Tibial artery (tissue), 4 donors: ENCODE data around the gene ACAP3.

Experiments used
- DNase-seq, 2 donors: peaks; one replicate each; pipeline ENCODE4 v3.0.0-alpha.2; 2019
- H3K27ac ChIP-seq, 2 donors: fragments of 200-600 bp; sonication (generic) in 1 of 2; 1 replicate in 1 of 2; 2 replicates in 1 of 2; pipeline ENCODE4 v1.5.1; 2018 to 2019; ENCODE audit warnings: mild to moderate bottlenecking in 1 of 2
- H3K27me3 ChIP-seq, 2 donors: fragments of 200-600 bp; sonication (generic) in 1 of 2; one replicate each; pipeline versions ENCODE4 v1.5.1 to v1.6.0; 2016 to 2019
- H3K36me3 ChIP-seq, 3 donors: fragments of 200-600 bp; sonication (generic) in 2 of 3; one replicate each; pipeline ENCODE4 v1.5.1; 2016 to 2019; ENCODE audit warnings: mild to moderate bottlenecking in 2 of 3
- H3K4me1 ChIP-seq, 4 donors: fragments of 200-600 bp; sonication (generic) in 2 of 4; 1 replicate in 3 of 4; 2 replicates in 1 of 4; pipeline ENCODE4 v1.5.1; 2016 to 2019
- H3K4me3 ChIP-seq, 2 donors: fragments of 200-600 bp; sonication (generic) in 1 of 2; 1 replicate in 1 of 2; 2 replicates in 1 of 2; pipeline ENCODE4 v1.5.1; 2018 to 2019; ENCODE audit warnings: mild to moderate bottlenecking in 2 of 2
- H3K9me3 ChIP-seq, 3 donors: fragments of 200-600 bp; sonication (generic) in 1 of 3; one replicate each; pipeline ENCODE4 v1.5.1; 2016 to 2019
- CTCF ChIP-seq, 2 experiments: fragments of 200-600 bp in 1 of 2; fragments of 450-650 bp in 1 of 2; IDR thresholded peaks; one replicate each; pipeline ENCODE4 v1.5.1; 2017 to 2019; ENCODE audit warnings: antibody characterized with exemption in 2 of 2, mild to moderate bottlenecking in 1 of 2, moderate library complexity in 1 of 2
- intact Hi-C: fragments of 100-400 bp; cut with DNase I; formaldehyde crosslinking; loops from one replicate; pipeline ENCODE4 v1.15.0; 2023; ENCODE audit warnings: low total_unique reads

ACAP3 gene

DNA sequence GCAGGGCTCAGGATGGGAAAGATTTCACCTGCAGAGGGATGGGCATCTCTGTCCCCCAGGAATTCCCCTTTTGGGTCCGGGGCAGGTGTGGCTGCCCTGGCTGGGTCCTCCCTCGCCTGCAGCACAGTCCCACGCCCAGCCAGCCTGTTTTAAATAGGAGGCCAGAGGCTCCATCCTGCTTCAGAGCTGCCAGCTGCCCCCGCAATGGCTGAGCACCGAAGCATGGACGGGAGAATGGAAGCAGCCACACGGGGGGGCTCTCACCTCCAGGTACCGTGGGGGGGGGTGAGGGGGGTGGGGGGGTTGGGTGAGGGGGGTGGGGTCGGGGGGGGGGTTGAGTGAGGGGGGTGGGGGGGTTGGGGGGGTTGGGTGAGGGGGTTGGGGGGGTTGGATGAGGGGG, 23.9 kb downstream of the ACAP3 start:
- intact Hi-C loops: no loop called here
- peaks cover 0 to 42% of the 10 kb centered on the region in 2 donors for H3K27me3 ChIP-seq
- H3K9me3 ChIP-seq: no peaks in the 10 kb centered on the region
- no peak overlapping the region for H3K4me3 ChIP-seq
- DNase-seq: no peak
- no peak overlapping the region for H3K27ac ChIP-seq
- H3K4me1 ChIP-seq: peaks cover 0 to 13% (median 0%) of the 10 kb centered on the region in 4 donors
- no peaks in the 10 kb centered on the region for H3K36me3 ChIP-seq
- no peak for TF ChIP-seq CTCF (IDR thresholded peaks at IDR 0.05)

DNA sequence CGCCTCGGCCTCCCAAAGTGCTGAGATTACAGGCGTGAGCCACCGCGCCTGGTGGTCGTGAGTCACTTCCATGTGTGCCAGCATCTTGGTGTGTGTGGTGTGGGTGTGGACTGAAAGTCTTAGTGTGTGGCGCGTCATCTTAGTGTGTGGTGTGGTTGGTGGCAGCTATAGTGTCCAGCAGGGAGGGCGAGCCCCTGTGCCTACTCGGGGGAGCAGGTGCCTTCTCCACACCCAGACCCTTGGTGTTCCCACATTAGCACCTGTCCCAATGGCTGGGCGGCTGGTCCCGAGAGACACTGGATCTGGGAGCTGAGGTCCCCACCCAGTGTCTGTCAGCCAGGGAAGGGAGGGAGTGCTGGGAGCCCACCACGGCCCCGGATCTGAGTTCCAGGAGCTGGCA, 24.7 kb downstream of the ACAP3 start:
- no peak for DNase-seq

DNA sequence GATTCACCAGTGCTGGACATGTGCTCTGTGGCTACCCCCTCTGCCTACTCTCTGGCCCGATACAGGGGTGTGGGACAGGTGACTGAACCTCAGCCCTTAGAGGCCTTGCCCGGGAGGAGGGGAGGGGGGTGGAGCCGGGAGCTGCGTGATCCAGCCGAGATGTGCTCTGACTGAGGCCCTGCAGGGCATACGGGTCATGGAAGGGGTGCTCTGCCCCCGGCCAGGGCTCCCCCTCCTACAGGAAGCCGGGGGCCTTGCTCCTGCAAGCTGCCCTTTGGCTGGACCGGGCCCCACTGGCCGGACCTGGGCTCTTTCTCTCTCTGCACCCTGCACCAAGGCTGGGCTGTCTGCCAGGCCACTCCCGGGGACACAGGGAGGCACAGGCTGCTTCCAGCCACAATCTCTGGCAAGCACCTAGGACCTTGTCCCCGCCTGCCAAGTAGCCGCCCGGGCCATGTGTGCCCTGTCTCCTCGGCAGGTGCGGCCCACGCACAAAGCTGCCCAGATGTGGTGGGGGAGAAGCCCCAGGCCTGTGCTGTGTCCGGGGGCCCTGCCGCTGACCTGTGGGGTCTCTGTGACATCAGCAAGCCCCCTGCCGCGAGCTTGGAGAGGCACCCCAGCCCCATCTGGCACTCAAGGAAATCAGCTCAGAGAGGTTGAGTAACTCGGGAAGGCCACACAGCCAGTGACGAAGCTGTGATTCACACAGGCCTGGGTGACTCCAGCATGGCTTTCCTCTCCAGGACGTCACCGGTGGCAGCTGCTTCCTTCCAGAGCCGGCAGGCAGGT, 26.0 kb downstream of the ACAP3 start:
- TF ChIP-seq CTCF (IDR thresholded peaks at IDR 0.05): no peak
- DNase-seq: no peak
- intact Hi-C loops: no loop called here
- Histone ChIP-seq H3K9me3 (no peaks in the 10 kb centered on the region), H3K4me3 (no peak overlapping the region), H3K36me3 (no peaks in the 10 kb centered on the region), H3K27ac (no peak overlapping the region), H3K4me1 (peaks cover 0 to 13% (median 0%) of the 10 kb centered on the region in 4 donors), H3K27me3 (peaks cover 0 to 29% of the 10 kb centered on the region in 2 donors)

More for the DNA sequence above, 24.7 kb downstream of the ACAP3 start:
- no peak for TF ChIP-seq CTCF (IDR thresholded peaks at IDR 0.05)
- intact Hi-C loops: no loop called here
- Histone ChIP-seq H3K4me3 (no peak overlapping the region), H3K27ac (no peak overlapping the region), H3K9me3 (no peaks in the 10 kb centered on the region), H3K4me1 (peaks cover 0 to 13% (median 0%) of the 10 kb centered on the region in 4 donors), H3K36me3 (no peaks in the 10 kb centered on the region), H3K27me3 (peaks cover 0 to 42% of the 10 kb centered on the region in 2 donors)

- intact Hi-C loops: no loop called here
- TF ChIP-seq CTCF (IDR thresholded peaks at IDR 0.05): no peak
- peak in 1 of 2 donors; percentile 59 for DNase-seq
- Histone ChIP-seq H3K36me3 (no peaks in the 10 kb centered on the region), H3K27ac (no peak overlapping the region), H3K27me3 (peaks cover 0 to 21% of the 10 kb centered on the region in 2 donors), H3K4me1 (peaks cover 0 to 13% (median 0%) of the 10 kb centered on the region in 4 donors), H3K9me3 (no peaks in the 10 kb centered on the region), H3K4me3 (no peak overlapping the region)
Observed at GRCh38 chr1:1280782-1281481, 26.8 kb downstream of the ACAP3 start.

DNA sequence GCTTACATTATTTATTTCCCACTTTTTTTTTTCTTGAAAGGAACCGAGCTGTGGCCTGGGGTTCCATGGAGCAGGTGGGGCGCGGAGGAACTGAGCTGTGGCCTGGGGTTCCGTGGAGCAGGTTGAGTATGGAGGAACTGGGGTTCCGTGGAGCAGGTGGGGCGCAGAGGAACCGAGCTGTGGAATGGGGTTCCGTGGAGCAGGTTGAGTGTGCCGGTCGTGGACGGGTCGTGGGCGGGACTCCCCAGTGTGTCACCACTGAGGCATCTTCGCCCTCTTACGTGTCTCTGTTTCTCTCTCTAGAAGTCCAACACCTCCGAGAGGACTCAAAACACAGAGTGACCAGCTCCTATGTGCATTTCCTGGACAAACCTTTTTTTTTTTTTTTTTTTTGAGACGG, 28.7 kb downstream of the ACAP3 start:
- Histone ChIP-seq H3K27me3 (peaks cover 0 to 4% of the 10 kb centered on the region in 2 donors), H3K4me3 (no peak overlapping the region), H3K9me3 (no peaks in the 10 kb centered on the region), H3K27ac (no peak overlapping the region), H3K4me1 (peaks cover 0 to 27% (median 8%) of the 10 kb centered on the region in 4 donors), H3K36me3 (no peaks in the 10 kb centered on the region)
- intact Hi-C loops: no loop called here
- no peak for TF ChIP-seq CTCF (IDR thresholded peaks at IDR 0.05)
- no peak for DNase-seq
